Measurements from ENCODE around the gene RNF212.

RNF212 gene

GRCh38 chr4:1038948-1039492 is 74.3 kb downstream of the RNF212 start:
- Histone ChIP-seq H3K36me3 (no peaks in the 10 kb centered on the region), H3K4me1 (ENCODE audit: control insufficient read depth in 1 of 2, insufficient read depth in 1 of 2, low read depth in 1 of 2, low read length in 1 of 2) (no peaks in the 10 kb centered on the region), H3K27me3 (peaks cover 16% of the 10 kb centered on the region), H3K9me3 (no peaks in the 10 kb centered on the region), H3K27ac (no peak overlapping the region), H3K4me3 (ENCODE audit: low read depth in 1 of 2, low read length in 1 of 2) (no peak overlapping the region)
- no peak for TF ChIP-seq CTCF (IDR thresholded peaks at IDR 0.05)

- peaks cover 15% of the 10 kb centered on the region for H3K27me3 ChIP-seq
- H3K4me3 ChIP-seq (ENCODE audit: low read depth in 1 of 2, low read length in 1 of 2), result no peak overlapping the region
- no peaks in the 10 kb centered on the region for H3K36me3 ChIP-seq
- no peaks in the 10 kb centered on the region for H3K9me3 ChIP-seq
- no peak for TF ChIP-seq CTCF (IDR thresholded peaks at IDR 0.05)
- H3K4me1 ChIP-seq (ENCODE audit: control insufficient read depth in 1 of 2, insufficient read depth in 1 of 2, low read depth in 1 of 2, low read length in 1 of 2), result no peaks in the 10 kb centered on the region
- no peak overlapping the region for H3K27ac ChIP-seq
Observed at GRCh38 chr4:1036976-1037810, 76.2 kb downstream of the RNF212 start.

- no peak for TF ChIP-seq CTCF (IDR thresholded peaks at IDR 0.05)
- Histone ChIP-seq H3K36me3 (no peaks in the 10 kb centered on the region), H3K4me1 (ENCODE audit: control insufficient read depth in 1 of 2, insufficient read depth in 1 of 2, low read depth in 1 of 2, low read length in 1 of 2) (no peaks in the 10 kb centered on the region), H3K27ac (no peak overlapping the region), H3K27me3 (peaks cover 19% of the 10 kb centered on the region), H3K9me3 (no peaks in the 10 kb centered on the region), H3K4me3 (ENCODE audit: low read depth in 1 of 2, low read length in 1 of 2) (no peak overlapping the region)
Observed at GRCh38 chr4:1036095-1036494, 77.3 kb downstream of the RNF212 start.

- TF ChIP-seq CTCF (IDR thresholded peaks at IDR 0.05), result no peak
- Histone ChIP-seq H3K9me3 (no peaks in the 10 kb centered on the region), H3K36me3 (no peaks in the 10 kb centered on the region), H3K27ac (no peak overlapping the region), H3K4me1 (ENCODE audit: control insufficient read depth in 1 of 2, insufficient read depth in 1 of 2, low read depth in 1 of 2, low read length in 1 of 2) (no peaks in the 10 kb centered on the region), H3K4me3 (ENCODE audit: low read depth in 1 of 2, low read length in 1 of 2) (no peak overlapping the region), H3K27me3 (peaks cover 19% of the 10 kb centered on the region)
Observed at GRCh38 chr4:1035510-1035909, 77.9 kb downstream of the RNF212 start.

GRCh38 chr4:1033840-1034551 is 79.4 kb downstream of the RNF212 start:
- H3K36me3 ChIP-seq, result no peaks in the 10 kb centered on the region
- no peak overlapping the region for H3K27ac ChIP-seq
- no peak for TF ChIP-seq CTCF (IDR thresholded peaks at IDR 0.05)
- no peaks in the 10 kb centered on the region for H3K4me1 ChIP-seq (ENCODE audit: control insufficient read depth in 1 of 2, insufficient read depth in 1 of 2, low read depth in 1 of 2, low read length in 1 of 2)
- H3K27me3 ChIP-seq, result peaks cover 19% of the 10 kb centered on the region
- H3K9me3 ChIP-seq, result no peaks in the 10 kb centered on the region
- no peak overlapping the region for H3K4me3 ChIP-seq (ENCODE audit: low read depth in 1 of 2, low read length in 1 of 2)

Measured in neutrophil (primary cell).